Measurements from ENCODE around the gene EGR2.

EGR2 gene

DNA sequence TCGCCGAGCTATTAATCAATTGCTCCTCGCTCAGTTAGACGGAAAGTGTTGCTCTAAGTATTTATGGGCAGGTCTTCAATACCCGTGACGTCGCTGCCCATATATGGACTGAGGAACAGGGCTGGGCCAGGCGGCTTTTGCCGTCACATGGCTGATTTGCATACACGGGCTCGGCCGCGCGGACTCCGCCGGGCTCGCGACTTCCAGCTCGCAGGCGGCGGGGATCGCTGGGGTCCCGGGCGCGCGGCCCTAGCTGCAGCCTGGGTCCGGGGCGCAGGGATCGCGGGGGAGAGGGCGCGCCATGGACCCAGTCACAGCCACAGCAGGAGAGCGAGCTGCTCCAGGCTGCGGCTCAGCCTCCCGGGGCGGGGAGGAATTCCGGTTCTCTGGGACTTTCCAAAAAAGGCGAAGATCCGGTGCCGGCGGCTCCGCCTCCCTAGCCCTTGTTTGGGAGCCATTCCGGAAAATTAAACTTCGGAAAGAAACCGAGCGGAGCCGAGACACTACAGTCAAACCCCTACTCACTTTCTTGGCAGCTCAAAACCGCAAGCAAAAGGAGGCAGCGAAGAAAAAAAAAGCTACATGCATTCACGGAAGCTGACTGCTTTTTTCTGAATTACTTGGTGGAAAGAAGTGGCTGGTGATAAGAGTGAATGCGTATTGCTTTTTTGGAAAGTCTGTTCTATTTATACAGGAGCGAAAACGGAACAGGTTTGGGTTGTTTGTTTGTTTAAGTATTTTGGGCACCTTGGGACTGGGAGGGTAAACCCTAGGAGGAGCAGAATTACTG is at the start of gene EGR2:
EGR2 (minus strand) TSS at position 36 of the 790 bp plus-strand sequence. CDS start 337 bp downstream, outside the sequence.
- peak; percentile 88 for DNase-seq (ENCODE audit: low spot score)

- no peak for DNase-seq (ENCODE audit: low spot score)
These were observed 46.3 kb upstream of the EGR2 start for GRCh38 chr10:62862447-62862846.

- DNase-seq (ENCODE audit: low spot score), result no peak
These were observed 45.3 kb upstream of the EGR2 start for GRCh38 chr10:62861507-62861906.

DNA sequence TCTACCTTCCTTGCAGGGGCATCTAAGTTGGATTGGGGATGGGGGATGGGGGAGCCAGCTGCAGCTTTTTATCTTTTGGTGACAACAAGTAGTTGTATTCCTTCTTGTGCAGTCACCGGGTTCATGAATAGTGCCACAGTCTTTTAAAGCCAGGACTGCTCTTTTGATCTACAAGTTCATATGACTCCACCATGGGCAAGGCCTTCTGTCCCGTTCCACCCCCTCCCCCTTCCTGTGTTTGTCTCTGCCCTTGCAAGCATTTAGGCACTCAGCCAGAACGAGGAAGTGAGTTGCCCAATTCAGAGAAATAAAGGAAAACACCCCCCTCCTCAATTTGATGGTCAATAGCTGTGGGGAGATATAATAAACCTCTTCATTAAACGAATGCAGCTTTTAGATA is 44.8 kb upstream of the EGR2 start:
- DNase-seq (ENCODE audit: low spot score), result no peak

DNA sequence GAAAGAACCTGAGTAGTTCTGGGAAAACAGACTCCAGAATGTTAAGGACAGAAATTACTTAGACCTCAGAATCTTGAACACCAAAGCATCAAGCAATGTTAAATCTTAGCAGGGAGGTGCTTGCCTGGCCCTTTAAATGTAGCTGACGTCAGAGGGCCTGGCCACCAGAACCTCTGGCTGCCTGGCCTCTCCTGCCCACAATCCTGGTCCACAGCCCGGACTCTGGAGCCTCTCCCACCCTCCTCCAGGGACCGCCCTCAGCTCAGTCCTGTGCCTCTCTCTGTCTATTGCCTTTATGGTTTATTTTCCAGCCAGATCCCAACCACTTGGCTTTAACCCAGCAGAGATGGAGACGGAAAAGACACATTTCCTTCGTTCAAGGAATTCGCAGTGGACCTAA is 42.2 kb upstream of the EGR2 start:
- no peak for DNase-seq (ENCODE audit: low spot score)

GRCh38 chr10:62856021-62856420 is 39.9 kb upstream of the EGR2 start:
- no peak for DNase-seq (ENCODE audit: low spot score)

GRCh38 chr10:62853710-62854109 is 37.5 kb upstream of the EGR2 start:
- DNase-seq (ENCODE audit: low spot score), result no peak

GRCh38 chr10:62852961-62853702 is 37.0 kb upstream of the EGR2 start:
- no peak for DNase-seq (ENCODE audit: low spot score)

GRCh38 chr10:62851442-62851841 is 35.3 kb upstream of the EGR2 start:
- no peak for DNase-seq (ENCODE audit: low spot score)

DNA sequence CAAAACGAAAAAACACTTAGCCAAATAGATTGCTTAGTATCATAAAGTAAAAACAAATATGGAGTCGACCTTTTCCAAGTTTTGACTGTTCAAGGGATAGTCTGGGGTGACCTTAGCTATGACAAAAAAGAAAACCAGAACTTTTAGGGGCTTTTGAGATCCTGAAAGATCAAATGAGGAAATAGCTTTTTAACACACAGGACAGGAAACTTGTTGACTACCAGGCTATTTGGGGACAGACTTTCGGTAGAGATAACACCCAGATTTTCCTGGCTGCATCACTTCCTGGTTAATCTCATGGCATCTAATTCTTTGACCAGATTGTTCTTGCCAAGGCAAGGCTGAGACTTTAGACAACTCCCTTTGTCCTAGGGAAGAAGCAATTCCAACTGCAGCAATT is 34.5 kb upstream of the EGR2 start:
- DNase-seq (ENCODE audit: low spot score), result no peak

- no peak for DNase-seq (ENCODE audit: low spot score)
These were observed 31.3 kb upstream of the EGR2 start for GRCh38 chr10:62847433-62847832.

DNA sequence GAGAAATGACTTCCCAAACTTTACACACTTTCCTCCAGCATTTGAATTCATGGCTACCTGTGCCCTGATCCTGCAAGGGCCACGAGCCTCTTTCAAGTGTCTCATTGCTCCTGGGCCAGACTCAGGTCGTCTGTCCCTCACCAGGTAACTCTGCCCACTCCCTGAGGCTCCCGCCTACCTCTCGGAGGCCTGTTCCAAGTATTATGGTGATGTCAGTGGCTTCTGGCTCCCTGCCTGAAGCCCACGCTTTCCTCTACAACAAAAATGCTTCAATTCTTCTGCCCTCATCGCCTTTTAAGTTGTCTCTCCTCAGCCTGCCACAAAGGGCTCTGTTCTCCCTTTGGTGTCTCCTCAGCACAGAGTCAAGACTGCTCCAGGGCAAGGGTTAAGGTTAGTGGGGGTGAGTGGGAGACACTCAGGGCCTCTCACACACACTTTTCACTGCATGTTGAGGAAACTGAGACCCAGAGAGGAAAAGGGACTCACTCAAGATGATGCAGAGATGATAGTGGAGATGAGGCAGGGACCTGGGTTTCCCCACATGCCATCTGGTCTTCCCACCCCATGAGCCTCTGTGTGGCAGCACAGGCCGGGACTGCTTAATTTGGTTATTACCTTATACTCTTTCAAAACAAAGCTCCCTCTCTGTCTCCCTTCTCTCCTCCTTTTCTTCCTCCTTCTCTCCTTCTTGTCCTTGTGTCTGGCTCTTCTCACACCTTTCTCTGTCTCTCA is 28.3 kb upstream of the EGR2 start:
- DNase-seq (ENCODE audit: low spot score), result no peak

GRCh38 chr10:62843600-62843999 is 27.4 kb upstream of the EGR2 start:
- DNase-seq (ENCODE audit: low spot score), result no peak

DNA sequence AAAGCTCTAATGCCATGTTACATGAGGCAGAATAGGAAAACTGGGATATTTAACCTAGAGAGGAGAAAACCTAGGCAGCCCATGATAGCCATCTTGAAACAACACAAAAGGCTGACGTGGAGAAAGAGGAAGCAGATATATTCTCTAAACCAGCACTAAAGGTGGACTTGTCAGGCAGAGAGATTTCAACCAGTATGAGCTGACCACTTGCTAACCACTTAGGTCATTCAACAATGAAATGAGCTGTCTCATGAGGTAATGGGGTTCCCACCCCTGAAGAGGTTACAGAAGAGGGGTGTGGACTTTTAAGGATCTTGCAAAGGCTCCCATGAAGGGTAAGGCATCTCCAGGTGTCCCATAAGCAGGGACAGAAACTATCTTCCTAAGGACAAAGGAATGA is 26.8 kb upstream of the EGR2 start:
- DNase-seq (ENCODE audit: low spot score), result no peak

- no peak for DNase-seq (ENCODE audit: low spot score)
These were observed 23.4 kb upstream of the EGR2 start for GRCh38 chr10:62839590-62839989.

DNA sequence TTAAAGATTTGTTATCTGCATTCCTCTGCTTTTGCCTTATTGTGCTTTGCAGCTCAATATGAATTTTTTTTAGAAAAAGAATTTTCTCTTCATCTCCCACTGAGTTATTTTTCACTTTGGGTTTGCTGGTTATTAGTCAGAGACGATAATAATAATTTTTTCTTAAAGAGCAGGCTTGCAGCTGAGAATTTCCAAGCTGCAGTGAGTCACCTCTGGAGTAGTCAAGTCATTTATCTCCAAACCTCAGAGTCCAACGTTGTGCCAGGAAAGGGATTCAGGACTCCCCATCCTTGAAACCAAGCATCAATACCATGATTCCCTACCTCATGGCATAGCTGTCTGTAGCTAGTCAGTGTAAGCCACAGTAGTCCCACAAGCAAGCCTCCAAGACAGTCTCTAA is 15.2 kb upstream of the EGR2 start:
- DNase-seq (ENCODE audit: low spot score), result no peak

DNA sequence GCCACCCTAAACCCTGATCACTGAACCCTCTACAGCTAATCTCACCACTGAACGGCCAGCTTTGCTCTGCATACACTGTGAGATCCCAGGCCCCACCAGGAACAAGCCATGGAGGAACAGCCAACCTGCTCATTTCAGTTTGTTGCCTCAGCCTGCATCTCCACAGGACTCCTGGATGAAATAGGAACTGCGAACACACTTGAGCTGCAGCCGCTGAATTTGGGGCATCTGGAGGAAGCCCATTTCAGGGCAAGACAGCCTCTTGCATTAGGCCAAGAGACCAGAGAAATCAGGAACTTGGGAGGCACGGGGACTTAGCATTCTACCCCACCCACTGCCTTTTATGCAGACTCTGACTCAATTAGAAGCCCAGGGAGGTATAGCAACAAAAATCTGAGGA is 14.5 kb upstream of the EGR2 start:
- no peak for DNase-seq (ENCODE audit: low spot score)

- DNase-seq (ENCODE audit: low spot score), result no peak
These were observed 13.5 kb upstream of the EGR2 start for GRCh38 chr10:62829622-62830021.

GRCh38 chr10:62826273-62826672 is 10.1 kb upstream of the EGR2 start:
- DNase-seq (ENCODE audit: low spot score), result no peak

GRCh38 chr10:62820586-62820985 is 4.4 kb upstream of the EGR2 start:
- no peak for DNase-seq (ENCODE audit: low spot score)

GRCh38 chr10:62819141-62819920 is 3.2 kb upstream of the EGR2 start:
- no peak for DNase-seq (ENCODE audit: low spot score)

GRCh38 chr10:62818426-62819011 is 2.4 kb upstream of the EGR2 start:
- DNase-seq (ENCODE audit: low spot score), result no peak

Data from HuH-7.5 (cell line).